Iris pigment epithelial cell (primary cell): Measurements from ENCODE around the gene SFMBT2.
A peak's percentile ranks its signal among the peaks of the same experiment; 100 is the strongest.

ENCODE experiments used
- DNase-seq: peaks from one replicate; pipeline ENCODE4 v3.0.0-alpha.2; 2011; ENCODE audit warnings: low read depth

The SFMBT2 gene

DNA sequence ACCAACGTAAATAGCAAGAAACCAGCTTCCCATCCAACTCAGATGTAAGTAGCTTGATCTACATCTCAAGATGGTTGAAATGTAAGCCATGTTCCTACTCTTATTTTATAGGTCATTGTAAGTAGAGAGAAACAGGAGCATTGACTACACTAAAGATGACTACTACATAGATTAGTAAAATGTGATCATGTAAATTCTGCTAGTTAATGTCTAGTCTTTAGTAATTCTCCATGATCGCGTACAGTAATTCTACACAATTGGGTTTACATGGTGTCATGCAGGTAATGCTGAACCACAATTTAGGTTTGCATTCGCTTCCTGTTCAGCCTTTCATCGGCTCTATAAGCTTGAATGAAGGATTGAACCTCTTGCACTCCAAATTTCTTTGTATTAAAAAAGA lies 14.9 kb upstream of the SFMBT2 start:
- DNase-seq: no peak

GRCh38 chr10:7424919-7425318 lies 14.1 kb upstream of the SFMBT2 start:
- no peak for DNase-seq

GRCh38 chr10:7424315-7424714 lies 13.5 kb upstream of the SFMBT2 start:
- no peak for DNase-seq

GRCh38 chr10:7423521-7423920 lies 12.7 kb upstream of the SFMBT2 start:
- DNase-seq: no peak

DNA sequence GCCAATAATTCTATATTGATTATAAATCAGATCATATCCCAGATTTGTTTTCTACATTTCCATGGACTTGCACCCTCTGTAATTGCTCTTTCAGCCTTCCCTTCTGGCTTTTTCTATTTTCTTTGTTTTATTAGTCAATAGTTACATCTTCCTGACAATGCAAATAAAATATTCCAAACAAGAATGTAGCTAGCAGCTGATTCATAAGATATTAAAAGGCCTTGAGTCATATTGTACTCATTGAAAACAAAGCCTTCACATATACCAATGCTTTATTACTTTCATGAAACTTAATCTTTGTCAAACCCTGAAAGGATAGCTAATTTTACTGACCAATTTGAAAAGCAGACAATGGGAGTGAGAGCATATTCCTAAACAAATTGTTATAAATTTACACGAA lies 10.7 kb upstream of the SFMBT2 start:
- no peak for DNase-seq

DNA sequence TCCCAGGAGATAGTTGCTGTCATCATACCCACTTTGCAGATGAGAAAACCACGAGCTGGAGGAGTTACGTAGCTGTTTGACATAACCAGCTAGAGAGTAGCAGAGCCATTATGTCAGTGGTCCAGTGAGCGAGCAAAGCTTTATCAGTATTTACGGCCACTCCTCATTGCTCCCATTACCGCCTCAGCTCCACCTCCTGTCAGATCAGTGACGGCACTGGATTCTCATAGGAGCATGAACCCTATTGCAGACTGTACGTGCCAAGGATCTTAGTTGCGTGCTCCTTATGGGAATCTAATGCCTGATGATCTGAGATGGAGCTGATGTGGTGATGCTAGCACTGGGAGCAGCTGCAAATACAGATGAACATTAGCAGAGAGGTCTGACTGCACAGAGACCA lies 9.2 kb upstream of the SFMBT2 start:
- no peak for DNase-seq

DNA sequence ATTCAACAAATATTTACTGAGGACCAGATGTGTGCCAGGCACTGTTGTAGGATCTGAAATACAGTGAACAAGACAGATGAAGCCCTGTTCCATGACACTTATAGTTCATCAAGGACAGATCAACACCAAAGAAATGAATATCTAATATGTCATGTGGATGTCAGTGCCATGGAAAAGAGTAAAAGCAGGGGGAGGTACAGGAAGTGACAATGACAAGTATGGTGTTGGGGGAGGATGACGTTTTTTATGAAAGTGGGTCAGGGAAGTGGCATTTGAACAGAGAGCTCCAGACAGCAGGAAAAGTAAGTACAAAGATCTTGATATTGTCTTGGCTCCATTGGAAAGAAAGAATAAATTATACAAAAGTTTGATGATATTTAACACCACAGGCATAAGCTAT lies 7.0 kb upstream of the SFMBT2 start:
- no peak for DNase-seq

DNA sequence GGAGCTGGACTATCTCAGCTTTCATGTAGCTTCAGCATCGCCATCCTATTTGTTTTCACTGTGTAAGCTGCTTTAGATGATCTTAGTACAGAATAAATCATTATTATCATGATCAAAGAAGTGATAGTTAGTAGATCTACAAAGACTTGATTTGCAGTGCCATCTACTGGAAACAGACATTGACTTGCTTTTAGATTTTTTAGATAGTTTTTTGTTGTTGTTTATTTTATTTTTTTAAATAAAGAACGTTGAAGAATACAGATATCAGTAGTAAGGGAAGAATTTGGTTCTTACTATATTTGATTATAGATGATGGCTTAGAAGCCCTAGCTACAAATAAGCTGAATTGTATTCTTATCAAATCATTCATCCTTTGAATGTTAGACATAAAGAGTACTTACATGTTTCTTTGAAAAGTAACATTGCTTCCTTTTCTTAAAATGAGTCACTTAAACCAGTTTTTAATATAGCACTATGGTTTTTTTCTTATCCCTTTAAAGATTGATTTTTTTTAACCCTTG lies 6.3 kb upstream of the SFMBT2 start:
- DNase-seq: peak; percentile 51

GRCh38 chr10:7414766-7415165 lies 3.9 kb upstream of the SFMBT2 start:
- DNase-seq: no peak

DNA sequence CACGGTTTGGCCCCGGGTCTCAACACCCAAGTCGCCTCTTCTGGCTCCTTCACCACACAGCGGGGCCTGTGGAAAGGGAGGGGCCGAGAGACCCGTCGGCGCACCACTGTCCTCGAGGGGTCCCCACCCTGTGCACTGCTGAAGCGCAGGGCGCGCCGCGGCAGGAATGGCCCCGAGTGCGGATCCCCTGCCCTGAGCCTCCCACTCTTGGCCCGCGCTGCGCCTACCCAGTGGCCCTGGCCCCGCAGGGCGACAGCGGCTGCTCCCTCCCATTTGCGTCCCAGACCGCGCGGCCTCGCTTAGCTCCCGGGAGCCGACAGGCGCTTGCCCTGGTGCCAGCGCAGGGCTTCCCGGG lies 2.1 kb upstream of the SFMBT2 start:
- DNase-seq: no peak

GRCh38 chr10:7412237-7412927 lies 1.5 kb upstream of the SFMBT2 start:
- DNase-seq: no peak

GRCh38 chr10:7411671-7412128 lies 866 bp upstream of the SFMBT2 start:
- no peak for DNase-seq

GRCh38 chr10:7410301-7410861 lies 453 bp downstream of the SFMBT2 start:
- peak; percentile 10 for DNase-seq

DNA sequence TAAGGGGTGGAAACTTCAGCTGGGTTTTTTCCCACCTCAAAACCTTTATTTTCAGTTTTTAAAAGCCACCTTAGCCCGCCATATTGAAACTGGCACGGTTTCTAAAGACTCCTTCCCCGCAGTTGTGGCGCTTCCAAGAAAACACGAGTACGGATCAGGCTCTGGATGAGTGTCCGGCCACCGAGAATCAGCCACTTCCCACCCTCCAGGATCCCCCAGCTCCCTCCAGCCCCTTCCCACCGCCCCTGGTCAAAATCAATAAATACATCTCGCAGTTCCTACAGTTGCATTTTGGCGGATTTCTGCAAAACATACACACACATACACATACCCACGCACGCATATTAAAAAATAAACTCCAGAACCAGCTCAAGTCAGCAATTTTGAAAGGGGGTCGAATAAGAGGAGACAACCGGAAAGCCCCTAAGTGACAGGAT lies 1.1 kb downstream of the SFMBT2 start:
- no peak for DNase-seq

GRCh38 chr10:7409045-7409731 lies 1.6 kb downstream of the SFMBT2 start:
- no peak for DNase-seq

DNA sequence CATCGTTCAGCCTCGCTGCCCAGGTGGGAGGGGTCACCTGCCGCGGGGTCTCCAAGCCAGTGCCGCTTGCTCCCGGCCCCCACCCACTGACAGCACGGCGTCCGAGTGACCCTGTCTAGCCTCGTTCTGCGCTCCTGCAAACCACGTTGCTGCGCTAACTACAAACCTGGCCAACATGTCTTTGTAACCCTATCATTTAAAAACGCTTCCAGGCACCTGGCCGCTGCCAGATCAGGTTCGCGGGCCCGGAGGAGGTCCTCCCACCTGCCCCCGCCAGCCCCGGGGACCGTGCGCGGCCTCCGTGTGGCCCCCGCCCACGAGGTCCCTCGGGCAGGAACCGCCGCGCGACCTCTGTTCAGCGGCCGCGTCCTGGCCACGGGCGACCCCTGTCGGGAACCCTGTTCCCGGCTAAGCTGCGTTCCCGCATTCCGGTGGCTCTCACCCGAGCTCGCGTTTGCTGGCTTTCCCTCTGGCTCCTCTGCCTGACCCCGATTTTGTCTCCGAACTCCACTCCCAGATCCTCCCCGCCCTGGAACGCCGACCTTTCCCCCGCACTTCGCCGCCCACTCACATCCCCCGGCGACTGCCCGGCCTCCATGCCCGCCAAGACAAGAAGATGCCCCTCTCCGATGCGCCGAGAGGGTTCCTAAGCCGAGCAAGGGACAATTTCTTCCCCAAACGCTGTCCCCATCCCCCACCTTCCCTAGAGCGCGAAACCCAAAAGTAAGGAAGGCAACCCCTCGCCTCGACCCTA lies 2.4 kb downstream of the SFMBT2 start:
- no peak for DNase-seq

GRCh38 chr10:7407368-7408290 lies 3.2 kb downstream of the SFMBT2 start:
- no peak for DNase-seq

GRCh38 chr10:7406712-7407333 lies 4.0 kb downstream of the SFMBT2 start:
- no peak for DNase-seq

DNA sequence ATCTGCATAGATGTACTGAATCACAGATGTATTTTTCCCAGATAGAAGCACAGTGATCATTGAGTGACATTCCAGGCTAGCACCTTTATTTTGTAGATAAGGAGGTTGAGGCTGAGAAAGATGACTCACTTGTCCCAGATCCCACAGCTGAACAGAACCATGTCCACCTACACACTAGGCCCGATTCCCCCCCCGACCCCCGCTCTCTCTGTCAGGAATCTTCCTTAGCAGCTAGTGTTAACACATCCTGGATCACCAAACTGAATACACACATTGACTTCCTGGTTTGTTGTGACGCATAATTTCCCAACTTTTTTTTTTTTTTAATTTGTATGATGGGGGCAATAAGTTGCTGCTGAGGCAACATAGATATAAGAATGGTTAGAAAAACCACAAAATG lies 5.2 kb downstream of the SFMBT2 start:
- DNase-seq: no peak

DNA sequence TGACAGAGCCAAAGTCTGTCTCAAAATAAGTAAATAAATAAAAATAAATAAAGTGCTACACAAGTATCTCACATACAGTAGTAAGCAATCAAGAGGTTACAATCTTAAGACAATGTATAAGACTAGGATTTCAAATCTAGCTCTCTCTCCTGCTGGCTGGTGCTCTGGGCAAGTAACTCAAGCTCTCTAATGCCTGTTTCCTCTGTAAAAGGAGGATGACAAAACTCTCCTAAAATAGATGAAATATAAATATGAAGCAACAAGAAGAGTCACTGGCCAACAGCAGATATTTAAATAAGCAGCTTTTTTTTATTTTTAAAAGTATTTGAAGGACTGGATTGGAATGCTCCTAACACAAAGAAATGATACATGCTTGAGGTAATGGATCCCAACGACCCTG lies 7.2 kb downstream of the SFMBT2 start:
- DNase-seq: no peak

DNA sequence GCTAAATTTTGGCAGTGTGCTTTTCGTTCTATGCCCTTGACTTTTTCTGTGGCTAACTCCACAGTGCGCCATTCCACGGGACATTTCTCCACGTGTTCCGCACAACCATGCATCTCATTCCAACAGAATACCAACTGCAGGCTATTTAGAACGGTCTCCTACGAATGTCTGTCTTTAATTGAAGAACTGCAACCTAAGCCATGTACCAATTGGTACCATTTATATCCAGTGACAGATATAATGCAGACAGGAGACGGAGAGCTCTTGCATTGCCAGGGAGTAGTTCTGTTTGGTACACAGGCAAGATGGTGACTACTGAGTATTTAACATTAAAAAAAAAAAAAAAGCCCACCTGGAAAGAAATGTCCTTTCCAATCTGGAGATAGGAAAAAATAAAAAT lies 9.1 kb downstream of the SFMBT2 start:
- no peak for DNase-seq
